ENCODE results near the gene ACADL. TPM values are rescaled to one million over a fixed set of nuclear protein-coding genes. Genes with fewer than 3 reads are reported as not detected.
A peak's percentile ranks its signal among the peaks of the same experiment; 100 is the strongest.
"Not testable (repeated sequence)": the region's sequence is repeated elsewhere in the genome, so short reads cannot be mapped to it uniquely, and the experiment has no call there.

ACADL gene
- total and polyA plus RNA-seq, 2 donors: 0.22 to 4.9 TPM

- H3K36me3 ChIP-seq (ENCODE audit: insufficient read depth): no peaks in the 10 kb centered on the region
- no peak overlapping the region for H3K27ac ChIP-seq (ENCODE audit: low read depth)
- 72% methylated on average over 4 of the region's 4 CpGs for WGBS
- no peak for DNase-seq (ENCODE audit: extremely low spot score)
- H3K4me3 ChIP-seq (ENCODE audit: low read depth, low read length): no peak overlapping the region
- H3K4me1 ChIP-seq (ENCODE audit: insufficient read depth): no peaks in the 10 kb centered on the region
Measured at GRCh38 chr2:210190345-210190744, 34.9 kb downstream of the ACADL start.

DNA sequence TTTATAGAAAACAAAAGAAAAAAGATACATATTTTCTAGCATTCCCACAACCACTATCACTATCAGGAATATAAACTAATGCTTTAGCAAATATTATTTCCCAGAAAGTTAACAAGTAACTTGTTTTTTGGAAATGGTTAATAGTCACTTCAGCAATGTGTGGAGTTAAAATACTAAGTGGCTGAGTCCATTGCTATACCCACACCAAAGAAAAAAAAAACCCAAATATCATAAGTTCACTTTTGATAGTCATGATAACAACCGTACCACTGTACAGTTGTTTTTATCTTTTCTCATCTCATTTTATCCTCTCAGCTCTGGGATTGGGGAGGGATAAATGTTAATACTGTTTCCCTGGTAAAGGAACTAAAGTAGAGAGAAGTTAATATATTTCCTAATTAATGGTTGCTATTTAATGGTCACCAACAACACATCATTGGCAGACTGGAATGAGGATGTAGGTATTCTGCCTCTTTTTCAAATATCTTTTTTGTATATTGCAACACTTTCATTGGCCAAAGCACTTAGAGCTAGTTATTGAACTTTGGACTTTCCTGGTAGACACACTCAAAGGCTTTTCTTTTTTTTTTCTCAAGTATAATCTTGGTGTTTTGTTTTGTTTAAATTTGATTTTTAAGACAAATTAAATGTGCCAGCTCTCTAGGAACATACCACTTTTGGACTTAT is 35.7 kb downstream of the ACADL start:
- no peak overlapping the region for H3K27ac ChIP-seq (ENCODE audit: low read depth)
- no peaks in the 10 kb centered on the region for H3K36me3 ChIP-seq (ENCODE audit: insufficient read depth)
- no peak overlapping the region for H3K4me3 ChIP-seq (ENCODE audit: low read depth, low read length)
- no peak for DNase-seq (ENCODE audit: extremely low spot score)
- no peaks in the 10 kb centered on the region for H3K4me1 ChIP-seq (ENCODE audit: insufficient read depth)
- WGBS: 32% methylated on average over 1 of the region's 1 CpG

DNA sequence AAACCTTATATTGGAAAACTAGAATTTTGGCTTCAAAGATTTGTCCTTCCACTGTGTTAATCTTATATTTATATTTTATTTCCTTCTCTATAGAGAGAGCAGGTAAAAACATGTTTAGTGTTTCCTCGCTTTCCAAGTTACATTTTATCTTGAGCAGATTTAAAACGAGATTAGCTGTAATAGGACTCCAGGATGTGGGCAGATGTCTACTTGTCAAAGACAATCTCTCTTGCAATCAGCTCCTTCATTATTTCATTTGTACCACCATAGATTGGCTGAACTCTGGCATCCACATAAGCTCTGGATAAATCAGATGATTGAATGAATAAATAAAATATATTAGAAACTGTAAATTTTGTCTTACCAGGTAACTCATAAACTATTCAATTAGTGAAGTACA is 36.5 kb downstream of the ACADL start:
- no peak for DNase-seq (ENCODE audit: extremely low spot score)
- Histone ChIP-seq H3K27ac (ENCODE audit: low read depth) (no peak overlapping the region), H3K36me3 (ENCODE audit: insufficient read depth) (no peaks in the 10 kb centered on the region), H3K4me3 (ENCODE audit: low read depth, low read length) (no peak overlapping the region), H3K4me1 (ENCODE audit: insufficient read depth) (no peaks in the 10 kb centered on the region)
- WGBS: 38% methylated on average over 2 of the region's 2 CpGs

DNA sequence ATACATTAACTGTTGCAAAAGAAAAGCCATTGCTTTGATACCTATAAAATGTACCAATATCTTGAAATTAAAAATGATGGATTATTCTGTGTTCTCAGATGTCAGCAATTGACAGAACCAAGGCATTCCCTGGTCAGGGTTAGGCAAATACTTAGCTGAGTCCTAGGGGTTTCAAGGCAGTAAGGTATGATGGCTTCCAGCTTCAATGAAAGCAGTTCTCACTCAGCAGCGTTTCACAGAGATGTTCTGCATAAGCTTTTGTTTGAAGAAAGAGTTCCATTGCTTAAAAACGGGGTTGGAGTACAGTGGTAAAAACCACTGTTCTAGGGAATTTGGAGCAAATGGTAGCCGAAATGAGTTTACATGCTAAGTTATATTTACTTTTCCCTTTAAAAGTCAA is 37.1 kb downstream of the ACADL start:
- 53% methylated on average over 3 of the region's 3 CpGs for WGBS
- Histone ChIP-seq H3K4me1 (ENCODE audit: insufficient read depth) (no peaks in the 10 kb centered on the region), H3K27ac (ENCODE audit: low read depth) (no peak overlapping the region), H3K4me3 (ENCODE audit: low read depth, low read length) (no peak overlapping the region), H3K36me3 (ENCODE audit: insufficient read depth) (no peaks in the 10 kb centered on the region)
- DNase-seq (ENCODE audit: extremely low spot score): no peak

DNA sequence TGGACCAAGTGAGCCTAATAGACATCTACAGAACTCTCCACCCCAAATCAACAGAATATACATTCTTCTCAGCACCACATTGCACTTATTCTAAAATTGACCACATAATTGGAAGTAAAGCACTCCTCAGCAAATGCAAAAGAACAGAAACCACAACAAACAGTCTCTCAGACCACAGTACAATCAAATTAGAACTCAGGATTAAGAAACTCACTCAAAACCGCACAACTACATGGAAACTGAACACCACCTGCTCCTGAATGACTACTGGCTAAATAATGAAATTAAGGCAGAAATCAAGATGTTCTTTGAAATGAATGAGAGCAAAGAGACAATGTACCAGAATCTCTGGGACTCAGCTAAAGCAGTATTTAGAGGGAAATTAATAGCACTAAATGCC is 41.3 kb downstream of the ACADL start:
- H3K27ac ChIP-seq (ENCODE audit: low read depth); H3K4me3 ChIP-seq (ENCODE audit: low read depth, low read length); DNase-seq (ENCODE audit: extremely low spot score); H3K36me3 ChIP-seq (ENCODE audit: insufficient read depth); H3K4me1 ChIP-seq (ENCODE audit: insufficient read depth): not testable (repeated sequence)
- 89% methylated on average over 1 of the region's 1 CpG for WGBS

DNA sequence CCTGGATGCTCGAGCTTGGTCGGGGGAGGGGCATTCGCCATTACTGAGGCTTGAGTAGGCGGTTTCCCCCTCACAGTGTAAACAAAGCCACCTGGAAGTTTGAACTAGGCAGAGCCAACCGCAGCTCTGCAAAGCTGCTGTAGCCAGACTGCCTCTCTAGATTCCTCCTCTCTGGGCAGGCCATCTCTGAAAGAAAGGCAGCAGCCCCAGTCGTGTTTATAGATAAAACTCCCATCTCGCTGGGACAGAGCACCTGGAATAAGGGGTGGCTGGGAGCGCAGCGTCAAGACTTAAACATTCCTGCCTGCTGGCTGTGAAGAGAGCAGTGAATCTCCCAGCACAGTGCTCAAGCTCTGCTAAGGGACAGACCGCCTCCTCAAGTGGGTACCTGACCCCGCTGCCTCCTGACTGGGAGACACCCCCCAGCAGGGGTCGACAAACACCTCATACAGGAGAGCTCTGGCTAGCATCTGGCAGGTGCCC is 43.6 kb downstream of the ACADL start:
- WGBS: 39% methylated on average over 12 of the region's 12 CpGs
- not testable (repeated sequence) for H3K4me3 ChIP-seq (ENCODE audit: low read depth, low read length); H3K4me1 ChIP-seq (ENCODE audit: insufficient read depth); DNase-seq (ENCODE audit: extremely low spot score); H3K27ac ChIP-seq (ENCODE audit: low read depth); H3K36me3 ChIP-seq (ENCODE audit: insufficient read depth)

- not testable (repeated sequence) for H3K27ac ChIP-seq (ENCODE audit: low read depth); H3K4me3 ChIP-seq (ENCODE audit: low read depth, low read length); DNase-seq (ENCODE audit: extremely low spot score); H3K36me3 ChIP-seq (ENCODE audit: insufficient read depth); H3K4me1 ChIP-seq (ENCODE audit: insufficient read depth)
- 61% methylated on average over 3 of the region's 3 CpGs for WGBS
Measured at GRCh38 chr2:210181033-210181605, 44.1 kb downstream of the ACADL start.

GRCh38 chr2:210180477-210180876 is 44.8 kb downstream of the ACADL start:
- H3K27ac ChIP-seq (ENCODE audit: low read depth): no peak overlapping the region
- H3K4me1 ChIP-seq (ENCODE audit: insufficient read depth): no peaks in the 10 kb centered on the region
- 94% methylated on average over 1 of the region's 1 CpG for WGBS
- no peaks in the 10 kb centered on the region for H3K36me3 ChIP-seq (ENCODE audit: insufficient read depth)
- H3K4me3 ChIP-seq (ENCODE audit: low read depth, low read length): no peak overlapping the region
- DNase-seq (ENCODE audit: extremely low spot score): no peak

- no peaks in the 10 kb centered on the region for H3K36me3 ChIP-seq (ENCODE audit: insufficient read depth)
- DNase-seq (ENCODE audit: extremely low spot score): no peak
- H3K27ac ChIP-seq (ENCODE audit: low read depth): no peak overlapping the region
- H3K4me1 ChIP-seq (ENCODE audit: insufficient read depth): no peaks in the 10 kb centered on the region
- no peak overlapping the region for H3K4me3 ChIP-seq (ENCODE audit: low read depth, low read length)
Measured at GRCh38 chr2:210179351-210179990, 45.8 kb downstream of the ACADL start.

GRCh38 chr2:210177769-210178168 is 47.5 kb downstream of the ACADL start:
- 93% methylated on average over 1 of the region's 1 CpG for WGBS
- Histone ChIP-seq H3K4me1 (ENCODE audit: insufficient read depth) (no peaks in the 10 kb centered on the region), H3K4me3 (ENCODE audit: low read depth, low read length) (no peak overlapping the region), H3K36me3 (ENCODE audit: insufficient read depth) (no peaks in the 10 kb centered on the region), H3K27ac (ENCODE audit: low read depth) (no peak overlapping the region)
- no peak for DNase-seq (ENCODE audit: extremely low spot score)

DNA sequence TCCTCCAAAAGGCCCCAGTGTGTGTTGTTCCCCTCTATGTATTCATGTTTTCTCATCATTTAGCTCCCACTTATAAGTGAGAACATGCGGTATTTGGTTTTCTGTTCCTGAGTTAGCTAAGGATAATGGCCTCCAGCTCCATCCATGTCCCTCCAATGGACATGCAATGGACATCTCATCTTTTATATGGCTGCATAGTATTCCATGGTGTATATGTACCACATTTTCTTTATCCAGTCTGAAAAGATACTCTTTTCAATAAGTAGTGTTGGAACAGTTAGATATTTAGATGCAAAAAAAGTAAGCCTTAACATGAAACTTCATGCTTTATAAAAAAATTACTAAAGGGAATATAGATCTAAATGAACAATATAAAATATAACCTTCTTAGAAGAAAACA is 48.1 kb downstream of the ACADL start:
- not testable (repeated sequence) for H3K4me1 ChIP-seq (ENCODE audit: insufficient read depth); H3K36me3 ChIP-seq (ENCODE audit: insufficient read depth); DNase-seq (ENCODE audit: extremely low spot score); H3K27ac ChIP-seq (ENCODE audit: low read depth); H3K4me3 ChIP-seq (ENCODE audit: low read depth, low read length)
- 100% methylated on average over 1 of the region's 1 CpG for WGBS

DNA sequence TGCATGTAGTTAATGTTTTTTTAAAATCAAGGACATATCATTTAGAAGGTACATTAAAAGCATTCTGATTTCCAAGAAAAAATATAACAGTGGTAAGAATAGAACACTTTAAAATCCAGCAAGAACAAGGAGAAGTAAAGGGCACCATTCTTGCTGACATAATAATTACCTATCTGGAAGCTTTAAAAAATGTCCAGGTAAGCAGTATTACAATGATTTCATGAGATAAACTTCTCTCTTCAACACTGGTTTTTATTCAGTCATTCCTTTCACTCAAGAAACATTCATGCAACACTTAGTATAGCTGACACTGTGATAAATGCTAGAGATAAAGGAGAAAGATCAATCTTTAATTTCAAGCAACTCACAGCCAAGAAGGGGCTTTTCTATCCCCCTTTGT is 51.2 kb downstream of the ACADL start:
- no peak overlapping the region for H3K27ac ChIP-seq (ENCODE audit: low read depth)
- DNase-seq (ENCODE audit: extremely low spot score): no peak
- H3K4me3 ChIP-seq (ENCODE audit: low read depth, low read length): no peak overlapping the region
- H3K36me3 ChIP-seq (ENCODE audit: insufficient read depth): no peaks in the 10 kb centered on the region
- H3K4me1 ChIP-seq (ENCODE audit: insufficient read depth): no peaks in the 10 kb centered on the region

DNA sequence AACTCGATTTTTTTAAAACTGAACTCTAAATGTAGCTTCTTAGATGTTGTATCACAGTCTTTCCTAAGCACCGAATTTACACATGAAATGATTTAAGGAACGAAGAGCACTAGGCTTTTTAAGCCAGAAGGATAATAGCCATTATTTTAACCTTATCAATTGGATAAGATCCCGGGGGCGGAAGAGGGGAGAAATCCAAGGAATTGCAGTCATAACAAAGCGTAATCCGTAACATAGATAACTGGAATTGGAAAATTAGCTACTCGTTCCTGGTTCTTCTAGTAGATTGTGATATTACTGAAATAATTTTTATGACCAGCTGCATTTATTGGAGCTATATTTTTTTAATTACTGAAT is 53.0 kb downstream of the ACADL start:
- peak overlapping the region; percentile 62 for H3K4me3 ChIP-seq (ENCODE audit: low read depth, low read length)
- no peaks in the 10 kb centered on the region for H3K36me3 ChIP-seq (ENCODE audit: insufficient read depth)
- no peaks in the 10 kb centered on the region for H3K4me1 ChIP-seq (ENCODE audit: insufficient read depth)
- WGBS: 6% methylated on average over 8 of the region's 8 CpGs
- DNase-seq (ENCODE audit: extremely low spot score): no peak
- H3K27ac ChIP-seq (ENCODE audit: low read depth): no peak overlapping the region
